LNCaP clone FGC (cell line): ENCODE measurements around the gene PHF23.

Experiments used
- DNase-seq: peaks from one replicate; pipeline ENCODE4 v3.0.0-alpha.2; 2011; ENCODE audit warnings: low read depth
- H3K4me3 ChIP-seq: 2 replicates; pipeline ENCODE4 v1.5.1; 2011; ENCODE audit warnings: mild to moderate bottlenecking, low read depth, low read length, control low read depth
- TF ChIP-seq, protein P1 (sequence below): IDR thresholded peaks from 2 replicates; pipeline ENCODE4 v1.5.1; 2012; ENCODE audit warnings: mild to moderate bottlenecking; ENCODE audit not compliant: control insufficient read depth, insufficient read depth; ENCODE audit errors: extremely low read depth

The PHF23 gene

DNA sequence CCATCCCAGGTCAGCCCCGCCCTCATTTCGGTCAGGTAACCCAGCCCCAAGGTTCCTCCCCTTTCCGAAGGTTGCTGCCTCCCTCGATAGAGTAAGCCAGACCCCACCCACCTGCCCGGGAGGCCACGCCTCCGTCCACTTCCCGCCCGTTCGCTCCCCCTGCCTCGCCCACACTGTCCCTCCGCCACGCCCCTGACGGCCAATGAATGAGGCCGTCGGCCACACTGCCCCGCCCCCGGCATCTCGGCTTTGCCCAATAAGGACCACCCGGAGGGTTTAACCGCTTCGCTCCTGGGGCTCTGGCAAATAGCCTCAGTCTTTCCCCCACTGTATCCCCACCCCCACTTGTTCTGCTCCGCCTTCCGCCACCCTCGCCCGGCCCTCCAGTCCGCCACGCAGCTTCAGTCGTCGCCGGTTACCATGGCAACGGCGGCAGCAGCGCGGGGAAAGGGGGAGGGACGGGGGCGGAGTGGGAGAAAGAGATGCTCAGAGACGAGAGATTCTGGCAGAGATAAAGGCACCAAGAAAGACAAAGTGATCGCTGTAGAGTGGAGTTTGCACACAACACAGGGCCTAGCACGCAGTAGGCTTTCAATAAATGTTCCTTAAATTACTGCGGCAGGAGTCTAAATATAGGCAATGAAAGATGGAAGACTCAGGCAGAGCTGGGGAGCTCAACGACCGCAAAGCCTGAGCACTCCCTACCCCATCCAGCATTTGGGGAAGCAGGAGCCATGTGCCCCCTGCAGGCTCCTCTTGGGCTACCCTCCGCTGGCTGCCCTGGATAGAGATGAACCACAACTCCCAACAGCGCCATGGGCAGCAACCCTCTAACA is 24.7 kb downstream of the PHF23 start:
- TF ChIP-seq, protein P1, sequence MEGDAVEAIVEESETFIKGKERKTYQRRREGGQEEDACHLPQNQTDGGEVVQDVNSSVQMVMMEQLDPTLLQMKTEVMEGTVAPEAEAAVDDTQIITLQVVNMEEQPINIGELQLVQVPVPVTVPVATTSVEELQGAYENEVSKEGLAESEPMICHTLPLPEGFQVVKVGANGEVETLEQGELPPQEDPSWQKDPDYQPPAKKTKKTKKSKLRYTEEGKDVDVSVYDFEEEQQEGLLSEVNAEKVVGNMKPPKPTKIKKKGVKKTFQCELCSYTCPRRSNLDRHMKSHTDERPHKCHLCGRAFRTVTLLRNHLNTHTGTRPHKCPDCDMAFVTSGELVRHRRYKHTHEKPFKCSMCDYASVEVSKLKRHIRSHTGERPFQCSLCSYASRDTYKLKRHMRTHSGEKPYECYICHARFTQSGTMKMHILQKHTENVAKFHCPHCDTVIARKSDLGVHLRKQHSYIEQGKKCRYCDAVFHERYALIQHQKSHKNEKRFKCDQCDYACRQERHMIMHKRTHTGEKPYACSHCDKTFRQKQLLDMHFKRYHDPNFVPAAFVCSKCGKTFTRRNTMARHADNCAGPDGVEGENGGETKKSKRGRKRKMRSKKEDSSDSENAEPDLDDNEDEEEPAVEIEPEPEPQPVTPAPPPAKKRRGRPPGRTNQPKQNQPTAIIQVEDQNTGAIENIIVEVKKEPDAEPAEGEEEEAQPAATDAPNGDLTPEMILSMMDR, result peak; percentile 44
- peak; percentile 81 for DNase-seq
- peak overlapping the region; percentile 45 for H3K4me3 ChIP-seq

DNA sequence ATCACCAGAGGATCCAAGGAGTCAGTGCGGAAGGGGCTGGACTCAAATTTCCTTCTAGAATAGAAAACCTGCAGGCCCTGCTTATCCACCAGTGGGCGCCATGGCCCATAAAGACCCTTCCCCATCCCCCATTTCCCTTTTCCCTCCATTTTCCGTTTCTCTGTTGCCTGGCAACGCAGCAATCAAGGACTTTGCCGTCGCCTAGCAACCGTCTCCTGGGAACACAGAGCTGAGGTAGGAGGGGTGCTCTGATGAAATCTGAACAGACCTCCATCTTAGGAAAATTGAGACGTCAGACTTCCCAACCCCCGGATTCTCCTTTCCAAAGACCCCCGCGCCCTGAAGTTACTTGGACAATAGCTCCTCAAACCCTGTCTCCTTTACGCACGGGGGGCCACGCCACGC is 25.4 kb downstream of the PHF23 start:
- no peak overlapping the region for H3K4me3 ChIP-seq
- TF ChIP-seq, protein P1, result 0 out of 2 replicates have a peak, but pooled peaks have one; percentile 3
- peak; percentile 63 for DNase-seq

DNA sequence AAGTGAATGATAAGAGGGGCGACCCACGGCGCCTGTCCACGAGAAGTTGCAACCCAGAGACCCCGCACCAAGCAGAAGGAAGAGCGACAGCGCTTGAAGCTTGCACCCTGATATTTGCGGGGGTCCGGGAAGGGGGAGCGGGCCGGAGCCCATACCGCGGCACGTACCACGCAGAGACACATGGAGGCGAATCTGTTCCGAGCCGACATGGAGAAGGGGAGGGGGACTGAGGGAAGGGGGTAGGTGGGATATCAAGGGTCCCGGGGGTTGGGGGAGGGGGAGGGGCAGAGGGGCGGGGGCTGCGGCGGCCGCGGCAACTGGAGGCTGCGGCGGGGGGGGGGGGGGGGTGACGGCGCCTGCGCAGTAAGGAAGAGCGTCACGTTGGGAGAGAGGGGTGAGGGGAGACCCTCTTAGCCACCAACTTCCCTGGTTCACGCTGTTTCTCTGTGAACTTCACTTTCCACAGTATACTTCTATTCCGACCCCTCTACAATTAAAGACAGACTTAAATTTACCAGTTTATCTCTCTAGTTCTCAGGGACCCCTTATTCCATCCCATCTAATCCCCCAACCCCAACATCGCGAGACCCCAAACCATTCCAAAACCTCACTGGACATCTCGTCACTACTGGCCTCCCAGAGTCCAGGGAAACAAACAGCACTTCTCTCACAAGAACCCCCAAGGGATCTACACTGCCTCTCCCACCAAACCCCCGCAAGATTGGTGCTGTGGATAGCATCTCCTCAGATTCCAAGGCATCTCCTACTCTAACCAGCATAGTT is 27.6 kb downstream of the PHF23 start:
- TF ChIP-seq, protein P1, result no peak
- DNase-seq, result no peak
- H3K4me3 ChIP-seq, result peak overlapping the region; percentile 46

DNA sequence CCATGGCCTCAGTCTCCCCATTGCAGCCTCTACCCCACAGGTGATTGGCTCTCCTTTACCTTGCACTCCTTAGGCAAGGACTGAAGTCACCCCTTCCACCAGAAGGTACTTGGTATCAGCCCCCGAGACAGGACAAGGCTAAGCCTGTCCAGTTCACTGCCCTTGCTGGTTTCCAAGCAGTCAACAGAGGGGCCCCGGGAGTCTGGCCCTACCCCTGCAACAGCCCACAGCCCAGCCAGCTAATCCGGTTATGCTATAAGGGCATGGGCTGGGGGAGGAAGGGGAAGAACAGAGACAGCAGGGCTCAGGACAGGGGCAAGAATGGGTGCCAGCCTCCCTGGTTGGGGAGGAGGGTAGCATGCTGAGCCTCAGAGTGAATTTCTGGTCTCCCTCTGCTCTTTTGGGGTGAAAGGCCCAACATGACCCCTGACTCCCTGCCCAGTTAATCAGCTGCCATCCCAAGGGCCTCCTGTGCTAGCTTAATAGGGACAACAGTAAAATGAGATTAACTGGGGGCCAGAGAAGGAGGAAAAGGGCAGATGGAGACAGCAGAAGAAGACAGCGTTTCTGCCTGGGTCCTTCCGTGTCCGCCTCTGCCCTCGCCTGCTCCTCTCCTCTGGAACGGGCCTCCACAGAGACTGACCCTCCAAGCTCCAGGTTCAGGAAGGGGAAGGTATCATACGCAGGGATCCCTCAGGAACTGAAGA is 30.4 kb downstream of the PHF23 start:
- DNase-seq, result no peak
- TF ChIP-seq, protein P1, result no peak
- H3K4me3 ChIP-seq, result no peak overlapping the region

DNA sequence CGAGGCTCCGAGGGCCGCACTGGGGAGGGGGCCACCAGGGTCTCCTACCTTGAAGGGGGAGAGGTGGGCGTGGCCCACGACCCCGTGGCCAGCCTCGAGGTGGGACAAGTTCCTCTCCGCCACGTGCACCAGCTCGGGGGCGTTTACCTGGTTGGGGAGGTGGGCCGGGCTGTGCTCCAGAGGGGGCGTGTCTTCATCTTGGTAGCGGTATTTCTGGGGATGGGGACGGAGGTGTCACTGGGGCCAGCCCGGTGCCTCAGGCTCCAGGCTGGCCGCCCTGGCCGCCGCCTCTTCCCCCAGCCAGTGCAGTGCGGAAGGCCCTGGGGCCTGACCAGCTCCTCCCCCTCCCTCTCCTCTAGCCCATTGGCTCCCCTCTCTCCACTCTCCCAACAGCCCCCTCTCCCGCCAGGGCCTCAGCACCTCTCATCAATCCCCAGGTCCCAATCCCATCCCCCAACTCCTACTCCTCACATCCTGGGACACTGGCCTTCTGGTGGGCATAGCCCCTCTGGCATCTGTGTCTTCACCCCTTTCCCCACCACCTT is 31.2 kb downstream of the PHF23 start:
- TF ChIP-seq, protein P1, result no peak
- no peak overlapping the region for H3K4me3 ChIP-seq
- DNase-seq, result no peak

DNA sequence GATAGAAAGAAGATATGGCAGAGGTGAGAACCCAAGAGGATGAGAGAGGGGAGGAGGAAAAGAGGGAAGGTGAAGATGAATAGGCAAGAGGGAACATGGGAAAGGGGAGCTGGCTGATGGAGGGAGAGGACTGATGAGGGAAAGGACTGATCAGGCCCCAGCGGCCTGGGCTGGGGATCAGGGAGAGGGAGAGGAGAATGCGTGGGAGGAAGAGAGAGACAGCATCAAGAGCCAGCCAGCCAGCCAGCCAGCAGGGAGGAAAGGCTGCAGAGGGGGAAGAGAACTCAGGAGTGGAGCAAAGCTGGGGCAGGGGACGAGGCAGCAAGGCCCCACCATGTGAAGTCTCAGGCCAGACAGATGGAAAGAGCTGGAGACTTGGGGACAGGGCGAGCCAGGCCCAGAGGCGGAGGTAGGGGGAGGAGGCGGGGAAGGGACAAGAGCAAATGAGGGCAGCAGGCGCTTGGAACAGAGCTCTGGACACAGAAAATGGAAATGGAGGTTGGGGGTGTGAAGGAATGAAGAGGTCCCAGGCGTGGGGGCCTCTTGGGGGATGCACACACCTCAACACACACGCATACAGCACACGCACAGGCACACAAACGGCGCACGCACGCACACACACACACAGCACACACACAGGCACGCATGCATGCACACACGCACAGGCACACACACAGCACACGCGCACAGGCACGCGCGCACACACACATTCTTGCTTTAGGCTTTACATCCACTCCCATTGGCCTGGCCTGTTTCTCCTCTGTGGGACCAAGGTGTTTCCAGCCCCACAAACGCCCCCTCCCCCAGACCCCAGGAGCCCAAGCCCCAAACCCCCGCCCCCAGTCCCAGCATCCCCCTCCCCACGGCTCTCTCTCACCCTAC is 31.9 kb downstream of the PHF23 start:
- DNase-seq, result no peak
- H3K4me3 ChIP-seq, result no peak overlapping the region
- TF ChIP-seq, protein P1, result no peak
